ENCODE results near the gene TMEM63A. TPM values are rescaled to one million over a fixed set of nuclear protein-coding genes. Genes with fewer than 3 reads are reported as not detected.

TMEM63A gene
- total and polyA plus RNA-seq, 2 experiments from 2014 or later = 11.9 to 13.5 TPM

- H3K36me3 ChIP-seq (ENCODE audit: low read depth) = no peaks in the 10 kb centered on the region
- peak overlapping the region; percentile 91 for H2AFZ ChIP-seq
- H3K9me3 ChIP-seq (ENCODE audit: low read depth) = no peaks in the 10 kb centered on the region
- no peaks in the 10 kb centered on the region for H4K20me1 ChIP-seq (ENCODE audit: insufficient read depth)
- TF ChIP-seq EZH2 (IDR thresholded peaks at IDR 0.05; ENCODE audit: insufficient read depth, poor library complexity, severe bottlenecking) (no peak), EZH2phosphoT487 (IDR thresholded peaks at IDR 0.05; ENCODE audit: insufficient read depth, low read depth) (no peak)
- H3K79me2 ChIP-seq (ENCODE audit: insufficient read depth) = peaks cover 23% of the 10 kb centered on the region
- WGBS, 2 experiments (ENCODE audit: low coverage in 1 of 2, low lambda C conversion rate in 2 of 2, missing lambda C conversion rate in 2 of 2) = 10% methylated on average over 23 of the region's 25 CpGs
- H3K4me3 ChIP-seq = peak overlapping the region; percentile 89
- peak overlapping the region; percentile 41 for H3K27ac ChIP-seq
- peaks cover 14% of the 10 kb centered on the region; the same call in 1 of the 2 replicates for H3K4me1 ChIP-seq (ENCODE audit: insufficient read depth)
- in situ Hi-C loops (cut with MboI) = no loop called here
- H3K27me3 ChIP-seq (replicated peaks; ENCODE audit: insufficient read depth) = no peaks in the 10 kb centered on the region
- H3K9ac ChIP-seq = peak overlapping the region; percentile 91
- peak; percentile 65 for DNase-seq
- peaks cover 4% of the 10 kb centered on the region; the same call in 1 of the 2 replicates for H3F3A ChIP-seq (ENCODE audit: insufficient read depth)
- peak overlapping the region; percentile 92 for H3K4me2 ChIP-seq (ENCODE audit: unreplicated experiment)
- no peaks in the 10 kb centered on the region for H3K9me2 ChIP-seq (ENCODE audit: insufficient read depth)
These were observed 860 bp downstream of the TMEM63A start for GRCh38 chr1:225881081-225881958.

GRCh38 chr1:225880636-225881035, 1.5 kb downstream of the TMEM63A start:
- H3K27ac ChIP-seq = peak overlapping the region; percentile 41; the same call in 1 of the 2 replicates
- DNase-seq = no peak
- no peaks in the 10 kb centered on the region for H3K27me3 ChIP-seq (replicated peaks; ENCODE audit: insufficient read depth)
- peak overlapping the region; percentile 91 for H3K9ac ChIP-seq
- no peaks in the 10 kb centered on the region for H3K9me2 ChIP-seq (ENCODE audit: insufficient read depth)
- H3K36me3 ChIP-seq (ENCODE audit: low read depth) = no peaks in the 10 kb centered on the region
- H2AFZ ChIP-seq = no peak overlapping the region
- H3K4me1 ChIP-seq (ENCODE audit: insufficient read depth) = peaks cover 14% of the 10 kb centered on the region; the same call in 1 of the 2 replicates
- H3K4me2 ChIP-seq (ENCODE audit: unreplicated experiment) = peak overlapping the region; percentile 92
- peak overlapping the region; percentile 89; the same call in 1 of the 2 replicates for H3K4me3 ChIP-seq
- H3F3A ChIP-seq (ENCODE audit: insufficient read depth) = peaks cover 4% of the 10 kb centered on the region; the same call in 1 of the 2 replicates
- 70 to 76% methylated on average over 5 of the region's 5 CpGs for WGBS, 2 experiments (ENCODE audit: low coverage in 1 of 2, low lambda C conversion rate in 2 of 2, missing lambda C conversion rate in 2 of 2)
- H3K9me3 ChIP-seq (ENCODE audit: low read depth) = no peaks in the 10 kb centered on the region
- peaks cover 23% of the 10 kb centered on the region for H3K79me2 ChIP-seq (ENCODE audit: insufficient read depth)
- H4K20me1 ChIP-seq (ENCODE audit: insufficient read depth) = no peaks in the 10 kb centered on the region
- TF ChIP-seq EZH2 (IDR thresholded peaks at IDR 0.05; ENCODE audit: insufficient read depth, poor library complexity, severe bottlenecking) (no peak), EZH2phosphoT487 (IDR thresholded peaks at IDR 0.05; ENCODE audit: insufficient read depth, low read depth) (no peak)
- in situ Hi-C loops (cut with MboI) = no loop called here

GRCh38 chr1:225880222-225880588, 2.0 kb downstream of the TMEM63A start:
- DNase-seq = no peak
- Histone ChIP-seq H3K9ac (no peak overlapping the region), H3K9me2 (ENCODE audit: insufficient read depth) (no peaks in the 10 kb centered on the region), H3K27ac (no peak overlapping the region), H3K79me2 (ENCODE audit: insufficient read depth) (peaks cover 23% of the 10 kb centered on the region), H3K27me3 (replicated peaks; ENCODE audit: insufficient read depth) (no peaks in the 10 kb centered on the region), H3F3A (ENCODE audit: insufficient read depth) (peaks cover 4% of the 10 kb centered on the region; the same call in 1 of the 2 replicates), H3K9me3 (ENCODE audit: low read depth) (no peaks in the 10 kb centered on the region), H3K4me3 (no peak overlapping the region), H3K36me3 (ENCODE audit: low read depth) (no peaks in the 10 kb centered on the region), H3K4me2 (ENCODE audit: unreplicated experiment) (no peak overlapping the region), H2AFZ (no peak overlapping the region), H4K20me1 (ENCODE audit: insufficient read depth) (no peaks in the 10 kb centered on the region), H3K4me1 (ENCODE audit: insufficient read depth) (peaks cover 14% of the 10 kb centered on the region; the same call in 1 of the 2 replicates)
- in situ Hi-C loops (cut with MboI) = no loop called here
- WGBS, 2 experiments (ENCODE audit: low coverage in 1 of 2, low lambda C conversion rate in 2 of 2, missing lambda C conversion rate in 2 of 2) = 83 to 88% methylated on average over 2 of the region's 2 CpGs
- no peak for TF ChIP-seq EZH2phosphoT487 (IDR thresholded peaks at IDR 0.05; ENCODE audit: insufficient read depth, low read depth)

- Histone ChIP-seq H3K27ac (no peak overlapping the region), H3K36me3 (ENCODE audit: low read depth) (no peaks in the 10 kb centered on the region), H3K4me1 (ENCODE audit: insufficient read depth) (peaks cover 14% of the 10 kb centered on the region; the same call in 1 of the 2 replicates), H2AFZ (no peak overlapping the region), H3K4me2 (ENCODE audit: unreplicated experiment) (no peak overlapping the region), H3K9me3 (ENCODE audit: low read depth) (no peaks in the 10 kb centered on the region), H3K9ac (no peak overlapping the region), H3K4me3 (no peak overlapping the region), H3F3A (ENCODE audit: insufficient read depth) (peaks cover 4% of the 10 kb centered on the region; the same call in 1 of the 2 replicates), H3K9me2 (ENCODE audit: insufficient read depth) (no peaks in the 10 kb centered on the region), H3K27me3 (replicated peaks; ENCODE audit: insufficient read depth) (no peaks in the 10 kb centered on the region), H3K79me2 (ENCODE audit: insufficient read depth) (peaks cover 23% of the 10 kb centered on the region), H4K20me1 (ENCODE audit: insufficient read depth) (no peaks in the 10 kb centered on the region)
- TF ChIP-seq EZH2phosphoT487 (IDR thresholded peaks at IDR 0.05; ENCODE audit: insufficient read depth, low read depth) (no peak), EZH2 (IDR thresholded peaks at IDR 0.05; ENCODE audit: insufficient read depth, poor library complexity, severe bottlenecking) (no peak)
- 81 to 87% methylated on average over 8 of the region's 8 CpGs for WGBS, 2 experiments (ENCODE audit: low coverage in 1 of 2, low lambda C conversion rate in 2 of 2, missing lambda C conversion rate in 2 of 2)
- no peak for DNase-seq
- in situ Hi-C loops (cut with MboI) = no loop called here
These were observed 2.5 kb downstream of the TMEM63A start for GRCh38 chr1:225879521-225880221.
